Uterus (tissue), 2 donors: Measurements from ENCODE around the gene FGB.
"Not testable (repeated sequence)": the region's sequence is repeated elsewhere in the genome, so short reads cannot be mapped to it uniquely, and the experiment has no call there.

Source experiments
- CTCF ChIP-seq, 4 experiments: fragments of 200-600 bp in 2 of 4; fragments of 450-650 bp in 2 of 4; sonication (generic) in 2 of 4; IDR thresholded peaks; one replicate each; pipeline ENCODE4 v1.5.1; 2016 to 2019; ENCODE audit warnings: antibody characterized with exemption in 4 of 4, mild to moderate bottlenecking in 2 of 4, moderate library complexity in 1 of 4
- POLR2A ChIP-seq, 2 donors: fragments of 450-650 bp; IDR thresholded peaks; one replicate each; pipeline ENCODE4 v1.6.1; 2016; ENCODE audit warnings: antibody characterized with exemption in 2 of 2, mild to moderate bottlenecking in 1 of 2, moderate library complexity in 1 of 2

GRCh38 chr4:154594343-154594742, 31.5 kb downstream of the FGB start:
- not testable (repeated sequence) for TF ChIP-seq CTCF, POLR2A (IDR thresholded peaks at IDR 0.05)
